Body of pancreas (tissue), 4 donors: ENCODE data around the gene SLC2A3. TPM values are rescaled to one million over a fixed set of nuclear protein-coding genes. Genes with fewer than 3 reads are reported as not detected.
"Not testable (repeated sequence)": the region's sequence is repeated elsewhere in the genome, so short reads cannot be mapped to it uniquely, and the experiment has no call there.

Source experiments
- ATAC-seq: fragments of 150-250 bp; one replicate; pipeline ENCODE4 v1.9.1; 2016
- DNase-seq, 4 donors: peaks; one replicate each; pipeline ENCODE4 v3.0.0-alpha.2; 2019
- H3K27ac ChIP-seq, 4 donors: fragments of 200-600 bp; sonication (generic); 1 replicate in 3 of 4; 2 replicates in 1 of 4; pipeline versions ENCODE4 v1.5.1 to v1.6.1; 2016 to 2019; ENCODE audit warnings: mild to moderate bottlenecking in 1 of 4, mixed read lengths in 1 of 4, moderate library complexity in 1 of 4
- H3K27me3 ChIP-seq, 2 donors: fragments of 200-600 bp; sonication (generic); one replicate each; pipeline ENCODE4 v1.6.0; 2016; ENCODE audit warnings: mild to moderate bottlenecking in 1 of 2
- H3K36me3 ChIP-seq, 2 donors: fragments of 200-600 bp; sonication (generic); replicated peaks in 1 of 2; 2 replicates each; pipeline ENCODE4 v1.5.1; 2016; ENCODE audit warnings: low read depth in 2 of 2; ENCODE audit not compliant: insufficient read depth in 1 of 2
- H3K4me1 ChIP-seq: fragments of 200-600 bp; sonication (generic); one replicate; pipeline ENCODE4 v1.6.0; 2016
- H3K4me3 ChIP-seq, 2 donors: fragments of 200-600 bp; sonication (generic); 1 replicate in 1 of 2; 2 replicates in 1 of 2; pipeline ENCODE4 v1.5.1; 2016 to 2019
- H3K9me3 ChIP-seq, 3 donors: fragments of 200-600 bp; sonication (generic); 1 replicate in 2 of 3; 2 replicates in 1 of 3; pipeline ENCODE4 v1.5.1; 2016
- POLR2A ChIP-seq, 3 donors: fragments of 450-650 bp; IDR thresholded peaks; one replicate each; pipeline ENCODE4 v1.6.1; 2016; ENCODE audit warnings: antibody characterized with exemption in 3 of 3, mild to moderate bottlenecking in 2 of 3
- WGBS, 2 donors: methylation state at CpG; one replicate each; pipeline ENCODE4 v1.1.5; 2017; 5-methylcytosine and 5-hydroxymethylcytosine counted together
- intact Hi-C: fragments of 100-400 bp; cut with DNase I; formaldehyde crosslinking; loops from one replicate; pipeline ENCODE4 v1.15.1; 2023
- total RNA-seq, 2 donors: library from RNA; depleted of rRNA; stranded (reverse); fragments of >200 nt; gene quantifications; one replicate each; pipeline ENCODE4 v1.1.0, GENCODE V29; 2016
- TF ChIP-seq, protein P1 (sequence below), 7 experiments: fragments of 450-650 bp in 4 of 7; fragments of 200-600 bp in 3 of 7; sonication (generic) in 3 of 7; IDR thresholded peaks; one replicate each; pipeline ENCODE4 v1.5.1; 2016 to 2019; ENCODE audit warnings: antibody characterized with exemption in 7 of 7

SLC2A3 gene
- total RNA-seq, 2 donors from 2014 or later, result 6.6 to 9.6 TPM

DNA sequence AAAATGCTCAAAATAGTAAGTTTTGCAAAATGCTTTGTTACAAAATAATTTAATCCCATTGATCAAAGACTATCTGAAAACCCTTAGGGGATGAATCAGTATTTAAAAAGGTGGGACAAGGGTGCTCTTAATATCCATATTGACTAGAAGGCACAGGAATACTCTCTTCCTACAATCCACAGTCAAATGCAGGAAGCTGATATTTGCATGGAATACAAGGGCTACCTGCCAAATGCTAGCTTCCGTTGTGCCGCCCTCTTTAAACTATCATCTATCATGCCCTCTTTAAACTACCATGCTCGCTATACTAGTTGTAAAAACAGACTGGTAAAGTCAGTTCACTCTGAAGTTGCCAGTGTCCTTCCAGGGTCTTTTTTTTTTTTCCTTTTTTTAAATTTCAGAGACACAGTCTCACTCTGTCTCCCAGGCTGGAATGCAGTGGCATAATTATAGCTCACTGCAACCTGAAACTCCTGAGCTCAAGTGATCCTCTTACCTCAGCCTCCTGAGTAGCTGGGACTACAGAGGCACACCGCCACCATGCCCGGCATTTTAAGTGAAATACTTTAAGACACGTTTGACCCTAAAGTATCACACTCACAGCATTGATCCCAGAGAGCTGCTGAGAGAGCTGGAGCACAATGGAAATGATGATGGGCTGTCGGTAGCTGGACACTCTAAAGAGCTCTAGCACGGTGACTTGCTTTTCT lies 6.7 kb downstream of the SLC2A3 start:
- Histone ChIP-seq H3K9me3 (no peaks in the 10 kb centered on the region), H3K4me1 (no peaks in the 10 kb centered on the region), H3K27ac (no peak overlapping the region), H3K27me3 (no peaks in the 10 kb centered on the region), H3K36me3 (no peaks in the 10 kb centered on the region), H3K4me3 (no peak overlapping the region)
- 40 to 42% methylated on average over 8 of the region's 8 CpGs for WGBS, 2 donors
- TF ChIP-seq, protein P1, sequence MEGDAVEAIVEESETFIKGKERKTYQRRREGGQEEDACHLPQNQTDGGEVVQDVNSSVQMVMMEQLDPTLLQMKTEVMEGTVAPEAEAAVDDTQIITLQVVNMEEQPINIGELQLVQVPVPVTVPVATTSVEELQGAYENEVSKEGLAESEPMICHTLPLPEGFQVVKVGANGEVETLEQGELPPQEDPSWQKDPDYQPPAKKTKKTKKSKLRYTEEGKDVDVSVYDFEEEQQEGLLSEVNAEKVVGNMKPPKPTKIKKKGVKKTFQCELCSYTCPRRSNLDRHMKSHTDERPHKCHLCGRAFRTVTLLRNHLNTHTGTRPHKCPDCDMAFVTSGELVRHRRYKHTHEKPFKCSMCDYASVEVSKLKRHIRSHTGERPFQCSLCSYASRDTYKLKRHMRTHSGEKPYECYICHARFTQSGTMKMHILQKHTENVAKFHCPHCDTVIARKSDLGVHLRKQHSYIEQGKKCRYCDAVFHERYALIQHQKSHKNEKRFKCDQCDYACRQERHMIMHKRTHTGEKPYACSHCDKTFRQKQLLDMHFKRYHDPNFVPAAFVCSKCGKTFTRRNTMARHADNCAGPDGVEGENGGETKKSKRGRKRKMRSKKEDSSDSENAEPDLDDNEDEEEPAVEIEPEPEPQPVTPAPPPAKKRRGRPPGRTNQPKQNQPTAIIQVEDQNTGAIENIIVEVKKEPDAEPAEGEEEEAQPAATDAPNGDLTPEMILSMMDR (IDR thresholded peaks at IDR 0.05), result no peak
- TF ChIP-seq POLR2A (IDR thresholded peaks at IDR 0.05), result no peak
- DNase-seq (no peak), ATAC-seq (no peak)
- intact Hi-C loops, result no loop called here

- no peak overlapping the region for H3K27ac ChIP-seq
- ATAC-seq (no peak), DNase-seq (no peak)
- H3K4me3 ChIP-seq, result no peak overlapping the region
- TF ChIP-seq, protein P1 (IDR thresholded peaks at IDR 0.05), result no peak
- no peak for TF ChIP-seq POLR2A (IDR thresholded peaks at IDR 0.05)
- 88 to 90% methylated on average over 4 of the region's 4 CpGs for WGBS, 2 donors
- H3K4me1 ChIP-seq, result no peaks in the 10 kb centered on the region
- no peaks in the 10 kb centered on the region for H3K9me3 ChIP-seq
- no peaks in the 10 kb centered on the region for H3K36me3 ChIP-seq
- intact Hi-C loops, result no loop called here
- no peaks in the 10 kb centered on the region for H3K27me3 ChIP-seq
Measured at GRCh38 chr12:7927470-7927869, 8.5 kb downstream of the SLC2A3 start.

DNA sequence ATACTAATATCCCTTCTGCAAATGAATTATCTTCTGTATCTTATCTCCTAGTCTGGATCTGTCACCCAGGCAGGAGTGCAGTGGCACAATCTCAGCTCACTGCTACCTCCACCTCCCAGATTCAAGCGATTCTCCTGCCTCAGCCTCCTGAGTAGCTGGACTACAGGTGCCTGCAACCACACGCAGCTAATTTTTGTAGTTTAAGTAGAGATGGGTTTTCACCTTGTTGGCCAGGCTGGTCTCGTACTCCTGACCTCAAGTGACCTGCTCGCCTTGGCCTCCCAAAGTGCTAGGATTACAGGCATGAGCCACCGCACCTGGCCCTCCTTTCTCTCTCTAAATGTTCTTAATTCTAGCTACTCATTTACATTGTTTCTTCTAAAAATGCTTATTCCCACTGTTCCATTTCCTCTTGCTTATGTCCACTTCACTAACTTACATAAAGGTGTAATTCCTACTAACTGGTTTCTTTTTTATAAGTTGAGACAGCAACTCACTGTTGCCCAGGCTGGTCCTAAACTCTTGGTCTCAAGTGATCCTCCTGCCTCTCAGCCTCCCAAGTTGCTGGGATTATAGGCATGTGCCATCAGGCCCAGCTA lies 9.8 kb downstream of the SLC2A3 start:
- H3K27ac ChIP-seq, H3K9me3 ChIP-seq, H3K4me1 ChIP-seq, H3K4me3 ChIP-seq, H3K36me3 ChIP-seq, DNase-seq, ATAC-seq, intact Hi-C loops, H3K27me3 ChIP-seq: not testable (repeated sequence)
- WGBS, 2 donors, result 83 to 97% methylated on average over 5 of the region's 5 CpGs

GRCh38 chr12:7923241-7924236 lies 12.4 kb downstream of the SLC2A3 start:
- H3K27me3 ChIP-seq, result no peaks in the 10 kb centered on the region
- H3K36me3 ChIP-seq, result no peaks in the 10 kb centered on the region
- no peak for TF ChIP-seq POLR2A (IDR thresholded peaks at IDR 0.05)
- TF ChIP-seq, protein P1 (IDR thresholded peaks at IDR 0.05), result no peak
- intact Hi-C loops, result no loop called here
- no peak overlapping the region for H3K4me3 ChIP-seq
- WGBS, 2 donors, result 88 to 92% methylated on average over 15 of the region's 15 CpGs
- no peaks in the 10 kb centered on the region for H3K9me3 ChIP-seq
- DNase-seq (no peak), ATAC-seq (no peak)
- no peaks in the 10 kb centered on the region for H3K4me1 ChIP-seq
- H3K27ac ChIP-seq, result no peak overlapping the region

- intact Hi-C loops, H3K4me3 ChIP-seq, H3K27ac ChIP-seq, H3K36me3 ChIP-seq, H3K9me3 ChIP-seq, ATAC-seq, DNase-seq, H3K4me1 ChIP-seq, H3K27me3 ChIP-seq: not testable (repeated sequence)
- WGBS, 2 donors, result 77 to 79% methylated on average over 11 to 12 of the region's 12 CpGs
Measured at GRCh38 chr12:7921181-7921580, 14.8 kb downstream of the SLC2A3 start.

- ATAC-seq, H3K36me3 ChIP-seq, H3K27ac ChIP-seq, H3K4me1 ChIP-seq, intact Hi-C loops, H3K4me3 ChIP-seq, H3K9me3 ChIP-seq, DNase-seq, H3K27me3 ChIP-seq: not testable (repeated sequence)
- 82 to 90% methylated on average over 7 of the region's 7 CpGs for WGBS, 2 donors
Measured at GRCh38 chr12:7918268-7918590, 17.8 kb downstream of the SLC2A3 start.
